K562 (cell line): ENCODE measurements around the gene ANGPTL7. TPM values are rescaled to one million over a fixed set of nuclear protein-coding genes. Genes with fewer than 3 reads are reported as not detected.

Source experiments
- ATAC-seq: fragments of 200-7000 bp; cut with Tn5 transposase; 3 replicates; pipeline ENCODE4 v1.9.1; 2020; ENCODE audit warnings: moderate library complexity
- BruUV-seq: library from RNA; stranded (reverse); fragments of 400-500 nt; replicated peaks from 2 replicates; lab custom pipeline; 2021; lab: Mats Ljungman, UMichigan
- CTCF ChIA-PET: fragments of 300-600 bp; formaldehyde crosslinking; extraction: SDS; loops from one replicate; lab custom pipeline; 2021; ENCODE audit warnings: low intra/inter-chr PET ratio; lab: Yijun Ruan, JAX
- POLR2A ChIA-PET: fragments of 300-600, 350-650 bp; sonication (Branson Sonifier 250); formaldehyde crosslinking; extraction: SDS; loops from one replicate; lab custom pipeline; 2021; ENCODE audit warnings: antibody characterized with exemption, inconsistent platforms; lab: Yijun Ruan, JAX
- DNase-seq, 4 experiments: peaks; one replicate each; pipeline versions ENCODE4 v3.0.0 to v3.0.0-alpha.2; 2011 to 2018; ENCODE audit warnings: low spot score in 3 of 4, mixed read lengths in 3 of 4; ENCODE audit errors: extremely low read depth in 1 of 4
- FAIRE-seq: peaks from 2 replicates; lab custom pipeline; 2011; peaks lifted over from hg19 to GRCh38; lab: Jason Lieb, UNC
- H2AFZ ChIP-seq: 2 replicates; pipeline ENCODE4 v1.6.0; 2011; ENCODE audit warnings: low read depth, low read length, control low read depth, inconsistent platforms
- H3K27ac ChIP-seq: fragments of 200-600 bp; 3 replicates; pipeline ENCODE4 v1.8.0; 2011; ENCODE audit warnings: low read depth, mild to moderate bottlenecking, control low read depth, inconsistent platforms, low read length, moderate library complexity, mixed read lengths; ENCODE audit errors: extremely low read depth
- H3K27me3 ChIP-seq, 2 experiments: fragments of 300-600 bp in 1 of 2; 2 replicates in 1 of 2; 3 replicates in 1 of 2; pipeline versions ENCODE4 v1.6.0 to v1.8.0; 2011; ENCODE audit warnings: inconsistent platforms in 2 of 2, low read length in 2 of 2, mild to moderate bottlenecking in 1 of 2, mixed read lengths in 1 of 2, moderate library complexity in 1 of 2; ENCODE audit not compliant: control insufficient read depth in 2 of 2, insufficient read depth in 2 of 2
- H3K36me3 ChIP-seq: fragments of 300-600 bp; 3 replicates; pipeline ENCODE4 v1.8.0; 2011; ENCODE audit warnings: mild to moderate bottlenecking, low read length, inconsistent platforms; ENCODE audit not compliant: control insufficient read depth, insufficient read depth
- H3K4me1 ChIP-seq, 2 experiments: fragments of 200-600 bp in 1 of 2; replicated peaks in 1 of 2; 2 replicates in 1 of 2; 3 replicates in 1 of 2; pipeline versions ENCODE4 v1.5.1 to v1.8.0; 2011; ENCODE audit warnings: inconsistent platforms in 2 of 2, low read length in 2 of 2, mild to moderate bottlenecking in 1 of 2, mixed read lengths in 1 of 2, moderate library complexity in 1 of 2; ENCODE audit not compliant: control insufficient read depth in 2 of 2, insufficient read depth in 2 of 2
- H3K4me2 ChIP-seq: 2 replicates; pipeline ENCODE4 v1.6.1; 2011; ENCODE audit warnings: low read length, control low read depth, inconsistent platforms, mixed read lengths; ENCODE audit not compliant: insufficient read depth
- H3K4me3 ChIP-seq: fragments of 200-600 bp; sonication (generic), shearing (Covaris generic); 2 replicates; pipeline ENCODE4 v1.5.1; 2016; ENCODE audit warnings: control low read depth, inconsistent platforms
- H3K79me2 ChIP-seq: fragments of 200-600 bp; 3 replicates; pipeline ENCODE4 v1.8.0; 2011; ENCODE audit warnings: low read length, inconsistent platforms; ENCODE audit not compliant: control insufficient read depth, insufficient read depth
- H3K9ac ChIP-seq, 2 experiments: 2 replicates each; pipeline versions ENCODE4 v1.6.0 to v1.6.1; 2011; ENCODE audit warnings: low read depth in 2 of 2, low read length in 2 of 2, control low read depth in 1 of 2, inconsistent platforms in 1 of 2, mild to moderate bottlenecking in 1 of 2, mixed read lengths in 1 of 2; ENCODE audit not compliant: insufficient read depth in 1 of 2
- H3K9me1 ChIP-seq: one replicate; pipeline ENCODE4 v1.6.0; 2011; ENCODE audit warnings: inconsistent platforms, mild to moderate bottlenecking, low read length, moderate library complexity; ENCODE audit not compliant: control insufficient read depth, insufficient read depth
- H3K9me3 ChIP-seq: replicated peaks from 2 replicates; pipeline ENCODE4 v1.5.1; 2011; ENCODE audit warnings: low read depth, low read length, inconsistent platforms; ENCODE audit not compliant: control insufficient read depth, insufficient read depth
- H4K20me1 ChIP-seq: replicated peaks from 2 replicates; pipeline ENCODE4 v1.6.1; 2011; ENCODE audit warnings: low read length, inconsistent platforms, mixed read lengths; ENCODE audit not compliant: control insufficient read depth, insufficient read depth
- ARID1B ChIP-seq: fragments of 450-650 bp; IDR thresholded peaks from 2 replicates; pipeline ENCODE4 v1.6.1; 2016; ENCODE audit warnings: antibody characterized with exemption, mild to moderate bottlenecking, inconsistent platforms
- BRD9 ChIP-seq: fragments of 450-650 bp; IDR thresholded peaks from 2 replicates; pipeline ENCODE4 v1.6.1; 2018; ENCODE audit warnings: low read depth; ENCODE audit not compliant: partially characterized antibody
- KLF13 ChIP-seq: fragments of 450-650 bp; IDR thresholded peaks from 2 replicates; pipeline ENCODE4 v1.6.1; 2016; ENCODE audit warnings: missing genetic modification characterization, low read depth, mild to moderate bottlenecking, missing compliant biosample characterization, moderate library complexity, borderline replicate concordance
- NFIC ChIP-seq: fragments of 450-650 bp; IDR thresholded peaks from 2 replicates; pipeline ENCODE4 v1.6.1; 2017; ENCODE audit warnings: mild to moderate bottlenecking, inconsistent platforms
- PHF8 ChIP-seq: fragments of 200-600 bp; sonication (generic); IDR thresholded peaks from 2 replicates; pipeline ENCODE4 v1.6.1; 2012; ENCODE audit warnings: mixed run types, mild to moderate bottlenecking, inconsistent platforms, low read length, moderate library complexity, borderline replicate concordance
- ZNF121 ChIP-seq: sonication (generic); formaldehyde crosslinking; conservative IDR thresholded peaks from 2 replicates; pipeline ENCODE4 v1.8.0; 2022; ENCODE audit warnings: missing genetic modification reagents
- WGBS: fragments of 100-300 bp; shearing (Covaris generic); methylation state at CpG from one replicate; pipeline ENCODE4 v1.1.6; 2016; ENCODE audit warnings: low coverage, mixed read lengths; ENCODE audit not compliant: insufficient coverage; ENCODE audit errors: missing lambda C conversion rate; 5-methylcytosine and 5-hydroxymethylcytosine counted together
- in situ Hi-C: fragments of 300-500 bp; cut with MboI; formaldehyde crosslinking; loops from 4 replicates; pipeline ENCODE4 v1.15.0; 2018; ENCODE audit warnings: inconsistent platforms, mixed read lengths
- intact Hi-C: fragments of 100-400 bp; cut with micrococcal nuclease; formaldehyde crosslinking; loops from 2 replicates; pipeline ENCODE4 v1.14.2; 2022
- polyA plus RNA-seq, 8 experiments: library from polyadenylated mRNA; depleted of rRNA in 4 of 8; stranded (reverse) in 5 of 8; unstranded in 3 of 8; fragments of >200 nt; fragmentation: Nextera tagmentation in 2 of 8; fragmentation: Illumina TruSeq in 1 of 8; extraction: Ambion mirVana in 2 of 8; extraction: Trizol in 1 of 8; gene quantifications; 2 replicates each; pipeline versions ENCODE4 v1.2.1 to v1.2.3, GENCODE V29; 2011 to 2014; ENCODE audit warnings: inconsistent platforms in 1 of 8, missing spikeins in 1 of 8
- small RNA-seq: library from RNA; depleted of rRNA; stranded (forward); fragments of <200 nt; gene quantifications from one replicate; pipeline ENCODE3, GENCODE V24; 2014
- total RNA-seq, 7 experiments: library from RNA; depleted of rRNA in 6 of 7; stranded (reverse); fragments of >200 nt in 6 of 7; fragmentation: Illumina TruSeq in 2 of 7; extraction: Trizol in 2 of 7; gene quantifications; 2 replicates each; pipeline versions ENCODE4 v1.2.1 to v1.2.3, GENCODE V29; 2011 to 2021; ENCODE audit warnings: low replicate concordance in 1 of 7

The ANGPTL7 gene
- total and polyA plus RNA-seq, 9 of the 15 experiments (the other 6 are each of a cell fraction or from before 2014, with no cell fraction given), result not detected

- no peaks in the 10 kb centered on the region for H3K9me3 ChIP-seq
- 93% methylated on average over 3 of the region's 3 CpGs for WGBS
- no peaks in the 10 kb centered on the region for H3K27me3 ChIP-seq
- intact Hi-C loops, result no loop called here
- ATAC-seq (no peak), FAIRE-seq (no peak), DNase-seq (no peak)
- H2AFZ ChIP-seq, result no peak overlapping the region
- no peaks in the 10 kb centered on the region for H3K79me2 ChIP-seq
- no TSS peak for BruUV-seq
- H3K4me2 ChIP-seq, result no peak overlapping the region
- TF ChIP-seq NFIC (peak; percentile 9; the same call in 1 of the 2 replicates), BRD9 (no peak), PHF8 (no peak), ZNF121 (CRISPR knock-in tag) (0 out of 2 replicates have a peak, but pooled peaks have one; percentile 19), KLF13 (tag) (no peak), ARID1B (no peak)
- H3K9me1 ChIP-seq, result no peaks in the 10 kb centered on the region
- POLR2A ChIA-PET, result interaction anchor here (1.0 to 2.8 kb wide), 4 partner anchors 9 to 25 kb away, joined by 3 to 8 read pairs (median 5); partner anchors contain the start of gene MTOR
- no peaks in the 10 kb centered on the region for H3K4me1 ChIP-seq
- in situ Hi-C loops, result no loop called here
- H4K20me1 ChIP-seq, result peaks cover 6% of the 10 kb centered on the region; the same call in 1 of the 2 replicates
- no peak overlapping the region for H3K27ac ChIP-seq
- CTCF ChIA-PET, result no interaction called here
- H3K4me3 ChIP-seq, result no peak overlapping the region
- H3K36me3 ChIP-seq, result peaks cover 82% of the 10 kb centered on the region
- H3K9ac ChIP-seq, result no peak overlapping the region
Measured at GRCh38 chr1:11245248-11245647, 56.1 kb downstream of the ANGPTL7 start.

Small RNA genes lying within 50 kb of the gene (small RNA-seq; reads per million reads assigned to genes)
- gene RNU6-291P (not detected), gene RNU6-537P (not detected), gene RPL39P6 (not detected)

Other genes starting within 250 kb of the ANGPTL7 start
- 129 TPM in 2 replicates for gene TARDBP, start 176.7 kb upstream of the ANGPTL7 start, total RNA-seq (2014; rRNA removed)
- gene TARDBP, start 176.7 kb upstream of the ANGPTL7 start, total RNA-seq (2014; rRNA removed; fragmentation: Illumina TruSeq; extraction: Trizol), result 176 and 198 TPM in 2 replicates
- gene TARDBP, start 176.7 kb upstream of the ANGPTL7 start, total RNA-seq (2015; rRNA removed; fragmentation: Illumina TruSeq; extraction: Trizol), result 206 and 220 TPM in 2 replicates
- 211 and 243 TPM in 2 replicates for gene TARDBP, start 176.7 kb upstream of the ANGPTL7 start, total RNA-seq (2021)
- 220 and 244 TPM in 2 replicates for gene TARDBP, start 176.7 kb upstream of the ANGPTL7 start, polyA plus RNA-seq (2011; rRNA removed)
- gene TARDBP, start 176.7 kb upstream of the ANGPTL7 start, polyA plus RNA-seq (2014; fragmentation: Illumina TruSeq; extraction: Trizol), result 358 and 487 TPM in 2 replicates
- gene TARDBP, start 176.7 kb upstream of the ANGPTL7 start, polyA plus RNA-seq (2014; fragmentation: Nextera tagmentation; extraction: Ambion mirVana), result 100 to 1,000 TPM; 122 to 285 TPM
- gene TARDBP, start 176.7 kb upstream of the ANGPTL7 start, polyA plus RNA-seq (2014; rRNA removed), result 403 and 515 TPM in 2 replicates
- gene MASP2, start 142.1 kb upstream of the ANGPTL7 start, total RNA-seq (2014; rRNA removed), result 0.08 TPM in 1 of 2 replicates, not detected in the other
- gene MASP2, start 142.1 kb upstream of the ANGPTL7 start, total RNA-seq (2014; rRNA removed; fragmentation: Illumina TruSeq; extraction: Trizol), result 0.07 TPM in 1 of 2 replicates, not detected in the other
- not detected in 2 replicates for gene MASP2, start 142.1 kb upstream of the ANGPTL7 start, total RNA-seq (2015; rRNA removed; fragmentation: Illumina TruSeq; extraction: Trizol)
- 0.09 and 0.27 TPM in 2 replicates for gene MASP2, start 142.1 kb upstream of the ANGPTL7 start, total RNA-seq (2021)
- gene MASP2, start 142.1 kb upstream of the ANGPTL7 start, polyA plus RNA-seq (2011; rRNA removed), result 0.03 TPM in 1 of 2 replicates, not detected in the other
- gene MASP2, start 142.1 kb upstream of the ANGPTL7 start, polyA plus RNA-seq (2014; fragmentation: Illumina TruSeq; extraction: Trizol), result not detected in 2 replicates
- gene MASP2, start 142.1 kb upstream of the ANGPTL7 start, polyA plus RNA-seq (2014; fragmentation: Nextera tagmentation; extraction: Ambion mirVana), result under 1 TPM; 0.01 to 0.06 TPM
- 0.11 and 0.23 TPM in 2 replicates for gene MASP2, start 142.1 kb upstream of the ANGPTL7 start, polyA plus RNA-seq (2014; rRNA removed)
- 93.2 and 164 TPM in 2 replicates for gene SRM, start 129.3 kb upstream of the ANGPTL7 start, total RNA-seq (2014; rRNA removed)
- gene SRM, start 129.3 kb upstream of the ANGPTL7 start, total RNA-seq (2014; rRNA removed; fragmentation: Illumina TruSeq; extraction: Trizol), result 36.1 and 40.4 TPM in 2 replicates
- 82.5 and 95.0 TPM in 2 replicates for gene SRM, start 129.3 kb upstream of the ANGPTL7 start, total RNA-seq (2015; rRNA removed; fragmentation: Illumina TruSeq; extraction: Trizol)
- 373 and 403 TPM in 2 replicates for gene SRM, start 129.3 kb upstream of the ANGPTL7 start, total RNA-seq (2021)
- 51.5 and 53.4 TPM in 2 replicates for gene SRM, start 129.3 kb upstream of the ANGPTL7 start, polyA plus RNA-seq (2011; rRNA removed)
- gene SRM, start 129.3 kb upstream of the ANGPTL7 start, polyA plus RNA-seq (2014; fragmentation: Illumina TruSeq; extraction: Trizol), result 296 and 340 TPM in 2 replicates
- gene SRM, start 129.3 kb upstream of the ANGPTL7 start, polyA plus RNA-seq (2014; fragmentation: Nextera tagmentation; extraction: Ambion mirVana), result 10 to 100 TPM; 23.9 to 34.1 TPM
- gene SRM, start 129.3 kb upstream of the ANGPTL7 start, polyA plus RNA-seq (2014; rRNA removed), result 143 and 176 TPM in 2 replicates
- gene EXOSC10, start 89.5 kb upstream of the ANGPTL7 start, total RNA-seq (2014; rRNA removed), result 123 and 125 TPM in 2 replicates
- gene EXOSC10, start 89.5 kb upstream of the ANGPTL7 start, total RNA-seq (2014; rRNA removed; fragmentation: Illumina TruSeq; extraction: Trizol), result 91.0 and 91.1 TPM in 2 replicates
- 114 and 115 TPM in 2 replicates for gene EXOSC10, start 89.5 kb upstream of the ANGPTL7 start, total RNA-seq (2015; rRNA removed; fragmentation: Illumina TruSeq; extraction: Trizol)
- 101 and 105 TPM in 2 replicates for gene EXOSC10, start 89.5 kb upstream of the ANGPTL7 start, total RNA-seq (2021)
- 93.8 and 94.1 TPM in 2 replicates for gene EXOSC10, start 89.5 kb upstream of the ANGPTL7 start, polyA plus RNA-seq (2011; rRNA removed)
- gene EXOSC10, start 89.5 kb upstream of the ANGPTL7 start, polyA plus RNA-seq (2014; fragmentation: Illumina TruSeq; extraction: Trizol), result 121 and 146 TPM in 2 replicates
- gene EXOSC10, start 89.5 kb upstream of the ANGPTL7 start, polyA plus RNA-seq (2014; fragmentation: Nextera tagmentation; extraction: Ambion mirVana), result 10 to 100 TPM; 23.4 to 61.4 TPM
- gene EXOSC10, start 89.5 kb upstream of the ANGPTL7 start, polyA plus RNA-seq (2014; rRNA removed), result 130 and 150 TPM in 2 replicates
- gene MTOR, start 73.2 kb downstream of the ANGPTL7 start, total RNA-seq (2014; rRNA removed), result 49.0 and 53.6 TPM in 2 replicates
- 53.3 and 59.5 TPM in 2 replicates for gene MTOR, start 73.2 kb downstream of the ANGPTL7 start, total RNA-seq (2014; rRNA removed; fragmentation: Illumina TruSeq; extraction: Trizol)
- 55.6 and 57.7 TPM in 2 replicates for gene MTOR, start 73.2 kb downstream of the ANGPTL7 start, total RNA-seq (2015; rRNA removed; fragmentation: Illumina TruSeq; extraction: Trizol)
- gene MTOR, start 73.2 kb downstream of the ANGPTL7 start, total RNA-seq (2021), result 67.1 and 71.4 TPM in 2 replicates
- 51.9 and 54.7 TPM in 2 replicates for gene MTOR, start 73.2 kb downstream of the ANGPTL7 start, polyA plus RNA-seq (2011; rRNA removed)
- gene MTOR, start 73.2 kb downstream of the ANGPTL7 start, polyA plus RNA-seq (2014; fragmentation: Illumina TruSeq; extraction: Trizol), result 58.6 and 65.0 TPM in 2 replicates
- 10 to 100 TPM; 11.4 to 16.3 TPM for gene MTOR, start 73.2 kb downstream of the ANGPTL7 start, polyA plus RNA-seq (2014; fragmentation: Nextera tagmentation; extraction: Ambion mirVana)
- gene MTOR, start 73.2 kb downstream of the ANGPTL7 start, polyA plus RNA-seq (2014; rRNA removed), result 52.2 and 52.9 TPM in 2 replicates
- 12.6 and 16.1 TPM in 2 replicates for gene UBIAD1, start 83.8 kb downstream of the ANGPTL7 start, total RNA-seq (2014; rRNA removed)
- 16.9 and 17.5 TPM in 2 replicates for gene UBIAD1, start 83.8 kb downstream of the ANGPTL7 start, total RNA-seq (2014; rRNA removed; fragmentation: Illumina TruSeq; extraction: Trizol)
- gene UBIAD1, start 83.8 kb downstream of the ANGPTL7 start, total RNA-seq (2015; rRNA removed; fragmentation: Illumina TruSeq; extraction: Trizol), result 21.1 and 22.3 TPM in 2 replicates
- 30.5 and 34.3 TPM in 2 replicates for gene UBIAD1, start 83.8 kb downstream of the ANGPTL7 start, total RNA-seq (2021)
- 22.7 and 23.8 TPM in 2 replicates for gene UBIAD1, start 83.8 kb downstream of the ANGPTL7 start, polyA plus RNA-seq (2011; rRNA removed)
- gene UBIAD1, start 83.8 kb downstream of the ANGPTL7 start, polyA plus RNA-seq (2014; fragmentation: Illumina TruSeq; extraction: Trizol), result 31.3 and 34.6 TPM in 2 replicates
- gene UBIAD1, start 83.8 kb downstream of the ANGPTL7 start, polyA plus RNA-seq (2014; fragmentation: Nextera tagmentation; extraction: Ambion mirVana), result 1 to 10 TPM; 6.2 to 7.2 TPM
- 23.8 and 25.0 TPM in 2 replicates for gene UBIAD1, start 83.8 kb downstream of the ANGPTL7 start, polyA plus RNA-seq (2014; rRNA removed)